Measurements from ENCODE around the gene PDE4D.

The PDE4D gene

GRCh38 chr5:59264639-59265245 is 628.8 kb downstream of the PDE4D start:
- TF ChIP-seq POLR2AphosphoS5 (IDR thresholded peaks at IDR 0.05; ENCODE audit: low read depth, low read length) (no peak), TAF1 (IDR thresholded peaks at IDR 0.05; ENCODE audit: borderline replicate concordance, insufficient read depth, low read length) (no peak), FOXP2 (optimal IDR thresholded peaks at IDR 0.05; ENCODE audit: borderline replicate concordance, extremely low read depth, extremely low read length, insufficient read depth) (no peak), SIN3A (IDR thresholded peaks at IDR 0.05; ENCODE audit: borderline replicate concordance, insufficient read depth, low read length) (no peak)
- TF ChIP-seq, protein P1, sequence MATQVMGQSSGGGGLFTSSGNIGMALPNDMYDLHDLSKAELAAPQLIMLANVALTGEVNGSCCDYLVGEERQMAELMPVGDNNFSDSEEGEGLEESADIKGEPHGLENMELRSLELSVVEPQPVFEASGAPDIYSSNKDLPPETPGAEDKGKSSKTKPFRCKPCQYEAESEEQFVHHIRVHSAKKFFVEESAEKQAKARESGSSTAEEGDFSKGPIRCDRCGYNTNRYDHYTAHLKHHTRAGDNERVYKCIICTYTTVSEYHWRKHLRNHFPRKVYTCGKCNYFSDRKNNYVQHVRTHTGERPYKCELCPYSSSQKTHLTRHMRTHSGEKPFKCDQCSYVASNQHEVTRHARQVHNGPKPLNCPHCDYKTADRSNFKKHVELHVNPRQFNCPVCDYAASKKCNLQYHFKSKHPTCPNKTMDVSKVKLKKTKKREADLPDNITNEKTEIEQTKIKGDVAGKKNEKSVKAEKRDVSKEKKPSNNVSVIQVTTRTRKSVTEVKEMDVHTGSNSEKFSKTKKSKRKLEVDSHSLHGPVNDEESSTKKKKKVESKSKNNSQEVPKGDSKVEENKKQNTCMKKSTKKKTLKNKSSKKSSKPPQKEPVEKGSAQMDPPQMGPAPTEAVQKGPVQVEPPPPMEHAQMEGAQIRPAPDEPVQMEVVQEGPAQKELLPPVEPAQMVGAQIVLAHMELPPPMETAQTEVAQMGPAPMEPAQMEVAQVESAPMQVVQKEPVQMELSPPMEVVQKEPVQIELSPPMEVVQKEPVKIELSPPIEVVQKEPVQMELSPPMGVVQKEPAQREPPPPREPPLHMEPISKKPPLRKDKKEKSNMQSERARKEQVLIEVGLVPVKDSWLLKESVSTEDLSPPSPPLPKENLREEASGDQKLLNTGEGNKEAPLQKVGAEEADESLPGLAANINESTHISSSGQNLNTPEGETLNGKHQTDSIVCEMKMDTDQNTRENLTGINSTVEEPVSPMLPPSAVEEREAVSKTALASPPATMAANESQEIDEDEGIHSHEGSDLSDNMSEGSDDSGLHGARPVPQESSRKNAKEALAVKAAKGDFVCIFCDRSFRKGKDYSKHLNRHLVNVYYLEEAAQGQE (IDR thresholded peaks at IDR 0.05; ENCODE audit: insufficient read depth in 1 of 2, low read depth in 2 of 2, low read length in 2 of 2) = no peak

GRCh38 chr5:59264013-59264412 is 629.5 kb downstream of the PDE4D start:
- TF ChIP-seq SIN3A (IDR thresholded peaks at IDR 0.05; ENCODE audit: borderline replicate concordance, insufficient read depth, low read length) (no peak), TAF1 (IDR thresholded peaks at IDR 0.05; ENCODE audit: borderline replicate concordance, insufficient read depth, low read length) (no peak), POLR2AphosphoS5 (IDR thresholded peaks at IDR 0.05; ENCODE audit: low read depth, low read length) (no peak; the same call in 1 of the 2 replicates), FOXP2 (optimal IDR thresholded peaks at IDR 0.05; ENCODE audit: borderline replicate concordance, extremely low read depth, extremely low read length, insufficient read depth) (no peak)
- TF ChIP-seq, protein P1 (IDR thresholded peaks at IDR 0.05; ENCODE audit: insufficient read depth in 1 of 2, low read depth in 2 of 2, low read length in 2 of 2) = no peak

GRCh38 chr5:59261969-59262368 is 631.6 kb downstream of the PDE4D start:
- TF ChIP-seq, protein P1 (IDR thresholded peaks at IDR 0.05; ENCODE audit: insufficient read depth in 1 of 2, low read depth in 2 of 2, low read length in 2 of 2) = no peak
- TF ChIP-seq TAF1 (IDR thresholded peaks at IDR 0.05; ENCODE audit: borderline replicate concordance, insufficient read depth, low read length) (no peak), FOXP2 (optimal IDR thresholded peaks at IDR 0.05; ENCODE audit: borderline replicate concordance, extremely low read depth, extremely low read length, insufficient read depth) (no peak)

GRCh38 chr5:59260973-59261372 is 632.6 kb downstream of the PDE4D start:
- TF ChIP-seq SIN3A (IDR thresholded peaks at IDR 0.05; ENCODE audit: borderline replicate concordance, insufficient read depth, low read length) = no peak
- TF ChIP-seq, protein P1 (IDR thresholded peaks at IDR 0.05; ENCODE audit: insufficient read depth in 1 of 2, low read depth in 2 of 2, low read length in 2 of 2) = no peak
- no peak for TF ChIP-seq TAF1 (IDR thresholded peaks at IDR 0.05; ENCODE audit: borderline replicate concordance, insufficient read depth, low read length)
- no peak for TF ChIP-seq FOXP2 (optimal IDR thresholded peaks at IDR 0.05; ENCODE audit: borderline replicate concordance, extremely low read depth, extremely low read length, insufficient read depth)
- no peak for TF ChIP-seq POLR2AphosphoS5 (IDR thresholded peaks at IDR 0.05; ENCODE audit: low read depth, low read length)

DNA sequence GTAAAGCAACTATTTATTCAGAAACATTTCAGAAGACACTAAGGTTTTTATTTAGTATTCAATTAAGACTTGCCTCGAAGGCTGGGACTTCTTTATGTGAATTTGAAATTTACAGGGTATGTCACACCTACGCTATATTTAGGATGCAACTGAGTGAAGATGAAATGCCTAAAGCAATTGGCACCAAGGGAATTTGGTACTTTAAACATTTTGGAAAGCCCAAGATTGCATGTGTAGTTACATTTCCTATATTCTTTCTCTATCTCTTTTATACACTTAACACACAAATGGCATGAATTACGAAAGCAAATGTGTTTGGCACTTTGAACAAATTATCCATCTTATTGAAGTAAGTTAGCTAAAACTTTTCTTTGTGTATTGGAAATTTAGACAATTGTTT is 633.3 kb downstream of the PDE4D start:
- TF ChIP-seq FOXP2 (optimal IDR thresholded peaks at IDR 0.05; ENCODE audit: borderline replicate concordance, extremely low read depth, extremely low read length, insufficient read depth) (no peak), POLR2AphosphoS5 (IDR thresholded peaks at IDR 0.05; ENCODE audit: low read depth, low read length) (no peak), SIN3A (IDR thresholded peaks at IDR 0.05; ENCODE audit: borderline replicate concordance, insufficient read depth, low read length) (no peak), TAF1 (IDR thresholded peaks at IDR 0.05; ENCODE audit: borderline replicate concordance, insufficient read depth, low read length) (no peak)
- TF ChIP-seq, protein P1 (IDR thresholded peaks at IDR 0.05; ENCODE audit: insufficient read depth in 1 of 2, low read depth in 2 of 2, low read length in 2 of 2) = no peak
